Left ventricle myocardium inferior (tissue), 1 donor: Measurements from ENCODE around the gene RBM19. TPM values are rescaled to one million over a fixed set of nuclear protein-coding genes. Genes with fewer than 3 reads are reported as not detected.

Experiments used
- DNase-seq: peaks from one replicate; pipeline ENCODE4 v3.0.0-alpha.2; 2020
- H3K27ac ChIP-seq: fragments of 200-600 bp; replicated peaks from 2 replicates; pipeline ENCODE4 v1.8.0; 2021
- H3K27me3 ChIP-seq: fragments of 200-600 bp; 2 replicates; pipeline ENCODE4 v1.8.0; 2021; ENCODE audit warnings: low read depth
- H3K36me3 ChIP-seq: fragments of 200-600 bp; 2 replicates; pipeline ENCODE4 v1.8.0; 2021
- H3K4me1 ChIP-seq: fragments of 200-600 bp; 2 replicates; pipeline ENCODE4 v1.8.0; 2021
- H3K4me3 ChIP-seq: fragments of 200-600 bp; 2 replicates; pipeline ENCODE4 v1.8.0; 2021; ENCODE audit warnings: mild to moderate bottlenecking, moderate library complexity
- H3K9me3 ChIP-seq: fragments of 200-600 bp; replicated peaks from 2 replicates; pipeline ENCODE4 v1.8.0; 2021
- CTCF ChIP-seq: fragments of 200-600 bp; IDR thresholded peaks from 2 replicates; pipeline ENCODE4 v1.8.0; 2021; ENCODE audit warnings: antibody characterized with exemption, mild to moderate bottlenecking, borderline replicate concordance
- intact Hi-C: fragments of 100-400 bp; cut with micrococcal nuclease; formaldehyde crosslinking; loops from one replicate; pipeline ENCODE4 v1.11.0; 2022
- total RNA-seq: library from RNA; stranded (reverse); fragmentation: NEBNext Ultra II Directional; extraction: Animal tissue kit (Norgen Biotek cat#: 25700); gene quantifications from one replicate; pipeline ENCODE4 v1.2.1, GENCODE V29; 2021
- donor health status: DM: no; HTN: yes; CAD: no; lungs with severe emphysema.

RBM19 gene
- total RNA-seq, 1 donor from 2014 or later: 18.9 TPM

- no peak for DNase-seq
- Histone ChIP-seq H3K36me3 (peaks cover 11% of the 10 kb centered on the region), H3K4me3 (no peak overlapping the region), H3K4me1 (no peaks in the 10 kb centered on the region), H3K27ac (no peak overlapping the region), H3K27me3 (no peaks in the 10 kb centered on the region), H3K9me3 (peaks cover 10% of the 10 kb centered on the region)
- TF ChIP-seq CTCF: no peak
- intact Hi-C loops: no loop called here
Observed at GRCh38 chr12:113880326-113880725, 85.8 kb downstream of the RBM19 start.

- H3K4me1 ChIP-seq: no peaks in the 10 kb centered on the region
- no peak overlapping the region for H3K4me3 ChIP-seq
- H3K27ac ChIP-seq: no peak overlapping the region
- TF ChIP-seq CTCF: no peak
- intact Hi-C loops: no loop called here
- H3K27me3 ChIP-seq: no peaks in the 10 kb centered on the region
- no peak for DNase-seq
- H3K36me3 ChIP-seq: peaks cover 14% of the 10 kb centered on the region
- peaks cover 5% of the 10 kb centered on the region for H3K9me3 ChIP-seq
Observed at GRCh38 chr12:113879658-113880057, 86.5 kb downstream of the RBM19 start.

- intact Hi-C loops: no loop called here
- no peaks in the 10 kb centered on the region for H3K9me3 ChIP-seq
Observed at GRCh38 chr12:113877607-113878006, 88.5 kb downstream of the RBM19 start.

GRCh38 chr12:113876160-113876559, 90.0 kb downstream of the RBM19 start:
- Histone ChIP-seq H3K36me3 (peaks cover 12% of the 10 kb centered on the region), H3K4me1 (no peaks in the 10 kb centered on the region), H3K27ac (no peak overlapping the region), H3K27me3 (no peaks in the 10 kb centered on the region), H3K9me3 (no peaks in the 10 kb centered on the region), H3K4me3 (no peak overlapping the region)
- TF ChIP-seq CTCF: no peak
- intact Hi-C loops: no loop called here
- no peak for DNase-seq

More at GRCh38 chr12:113877607-113878006, 88.5 kb downstream of the RBM19 start:
- DNase-seq: no peak
- H3K27me3 ChIP-seq: no peaks in the 10 kb centered on the region
- no peak for TF ChIP-seq CTCF
- H3K4me3 ChIP-seq: no peak overlapping the region
- H3K27ac ChIP-seq: no peak overlapping the region
- no peaks in the 10 kb centered on the region for H3K4me1 ChIP-seq
- peaks cover 15% of the 10 kb centered on the region for H3K36me3 ChIP-seq

GRCh38 chr12:113875691-113876090, 90.4 kb downstream of the RBM19 start:
- TF ChIP-seq CTCF: no peak
- H3K4me1 ChIP-seq: no peaks in the 10 kb centered on the region
- H3K36me3 ChIP-seq: peaks cover 12% of the 10 kb centered on the region
- DNase-seq: no peak
- H3K4me3 ChIP-seq: no peak overlapping the region
- intact Hi-C loops: no loop called here
- no peaks in the 10 kb centered on the region for H3K9me3 ChIP-seq
- H3K27ac ChIP-seq: no peak overlapping the region
- no peaks in the 10 kb centered on the region for H3K27me3 ChIP-seq
